Measurements from ENCODE around the gene BABAM2.

GRCh38 chr2:28343971-28344715 lies 453.6 kb downstream of the BABAM2 start:
- TF ChIP-seq CTCF (tag by site-specific recombination; IDR thresholded peaks at IDR 0.05) (no peak), SP2 (tag by site-specific recombination; IDR thresholded peaks at IDR 0.05) (no peak), ZFHX2 (tag by site-specific recombination; conservative IDR thresholded peaks at IDR 0.05) (no peak), ZNF311 (tag by site-specific recombination; IDR thresholded peaks at IDR 0.05; ENCODE audit: borderline replicate concordance) (no peak), ZNF530 (tag by site-specific recombination; IDR thresholded peaks at IDR 0.05; ENCODE audit: low read depth) (no peak), ZNF449 (tag by site-specific recombination; IDR thresholded peaks at IDR 0.05) (no peak), ZBTB44 (tag by site-specific recombination; IDR thresholded peaks at IDR 0.05) (no peak), ZSCAN16 (tag by site-specific recombination; IDR thresholded peaks at IDR 0.05) (no peak), YY1 (tag by site-specific recombination; IDR thresholded peaks at IDR 0.05) (no peak), ZNF398 (tag by site-specific recombination; IDR thresholded peaks at IDR 0.05) (no peak), ZNF707 (tag by site-specific recombination; IDR thresholded peaks at IDR 0.05) (no peak), ATF2 (tag by site-specific recombination; IDR thresholded peaks at IDR 0.05; ENCODE audit: low read depth) (no peak), ZNF670 (tag by site-specific recombination; IDR thresholded peaks at IDR 0.05; ENCODE audit: low read depth) (no peak), ZNF513 (tag by site-specific recombination; IDR thresholded peaks at IDR 0.05) (no peak)
